K562 (cell line): Measurements from ENCODE around the gene SMC1A. TPM values are rescaled to one million over a fixed set of nuclear protein-coding genes. Genes with fewer than 3 reads are reported as not detected.
A peak's percentile ranks its signal among the peaks of the same experiment; 100 is the strongest.

Experiments used
- DDX20 ChIP-seq: fragments of 450-650 bp; IDR thresholded peaks from 2 replicates; pipeline ENCODE4 v1.6.1; 2016; ENCODE audit warnings: missing genetic modification characterization, low read depth, mild to moderate bottlenecking, missing compliant biosample characterization, moderate library complexity
- EP300 ChIP-seq: IDR thresholded peaks from 2 replicates; pipeline ENCODE4 v1.6.1; 2012; ENCODE audit warnings: low read length, improper control_type of control experiment
- ESRRA ChIP-seq: fragments of 450-650 bp; IDR thresholded peaks from 2 replicates; pipeline ENCODE4 v1.6.1; 2014; ENCODE audit warnings: low read depth, mild to moderate bottlenecking, moderate library complexity, borderline replicate concordance
- HDAC1 ChIP-seq, 2 experiments: fragments of 450-650 bp; IDR thresholded peaks; 2 replicates each; pipeline ENCODE4 v1.6.1; 2016 to 2017; ENCODE audit warnings: inconsistent platforms in 1 of 2, mild to moderate bottlenecking in 1 of 2, moderate library complexity in 1 of 2
- MAFK ChIP-seq: IDR thresholded peaks from 2 replicates; pipeline ENCODE4 v1.6.1; 2011; ENCODE audit warnings: low read length, improper control_type of control experiment
- NBN ChIP-seq: fragments of 450-650 bp; IDR thresholded peaks from 2 replicates; pipeline ENCODE4 v1.6.1; 2016; ENCODE audit warnings: low read depth, mild to moderate bottlenecking
- NR2C2 ChIP-seq, 2 experiments: fragments of 200-800 bp in 1 of 2; sonication (Bioruptor generic) in 1 of 2; sonication (generic) in 1 of 2; formaldehyde crosslinking in 1 of 2; IDR thresholded peaks; 2 replicates each; pipeline versions ENCODE4 v1.6.1 to v1.8.0; 2016 to 2022; ENCODE audit warnings: mild to moderate bottlenecking in 1 of 2, missing compliant biosample characterization in 1 of 2, missing genetic modification characterization in 1 of 2, missing genetic modification reagents in 1 of 2
- PCBP2 ChIP-seq: fragments of 200-400 bp; formaldehyde crosslinking; IDR thresholded peaks from 2 replicates; pipeline ENCODE4 v1.6.1; 2018; ENCODE audit warnings: low read length, low read depth, mild to moderate bottlenecking, moderate library complexity; ENCODE audit not compliant: poor library complexity, severe bottlenecking
- RBBP5 ChIP-seq: fragments of 200-600 bp; sonication (generic); IDR thresholded peaks from 2 replicates; pipeline ENCODE4 v1.6.1; 2012; ENCODE audit warnings: borderline replicate concordance, mild to moderate bottlenecking, low read length, control low read depth, inconsistent platforms; ENCODE audit not compliant: insufficient read depth, poor library complexity, severe bottlenecking
- U2AF2 ChIP-seq: fragments of 200-400 bp; formaldehyde crosslinking; optimal IDR thresholded peaks from 2 replicates; pipeline ENCODE3; 2017; ENCODE audit warnings: low read depth, mild to moderate bottlenecking, low read length
- YY1 ChIP-seq, 3 experiments: IDR thresholded peaks; 2 replicates each; pipeline ENCODE4 v1.6.1; 2011; ENCODE audit warnings: low read length in 2 of 3, mild to moderate bottlenecking in 2 of 3, moderate library complexity in 2 of 3, borderline replicate concordance in 1 of 3, control low read depth in 1 of 3, low read depth in 1 of 3; ENCODE audit not compliant: insufficient read depth in 3 of 3, insufficient replicate concordance in 2 of 3, control insufficient read depth in 1 of 3, insufficient read length in 1 of 3; ENCODE audit errors: extremely low read depth in 1 of 3
- ZNF224 ChIP-seq: sonication (generic); formaldehyde crosslinking; IDR thresholded peaks from 2 replicates; pipeline ENCODE4 v1.8.0; 2022; ENCODE audit warnings: mild to moderate bottlenecking, missing genetic modification reagents
- ZNF444 ChIP-seq: fragments of 250-450 bp; sonication (Bioruptor Pico); IDR thresholded peaks from 2 replicates; pipeline ENCODE4 v1.4.0; 2020; ENCODE audit warnings: mild to moderate bottlenecking, moderate library complexity
- ZNF699 ChIP-seq: fragments of 250-450 bp; sonication (Bioruptor Pico); IDR thresholded peaks from 2 replicates; pipeline ENCODE4 v1.8.0; 2021; ENCODE audit warnings: mild to moderate bottlenecking, moderate library complexity; ENCODE audit not compliant: insufficient replicate concordance
- polyA plus RNA-seq, 8 experiments: library from polyadenylated mRNA; depleted of rRNA in 4 of 8; stranded (reverse) in 5 of 8; unstranded in 3 of 8; fragments of >200 nt; fragmentation: Nextera tagmentation in 2 of 8; fragmentation: Illumina TruSeq in 1 of 8; extraction: Ambion mirVana in 2 of 8; extraction: Trizol in 1 of 8; gene quantifications; 2 replicates each; pipeline versions ENCODE4 v1.2.1 to v1.2.3, GENCODE V29; 2011 to 2014; ENCODE audit warnings: inconsistent platforms in 1 of 8, missing spikeins in 1 of 8
- total RNA-seq, 7 experiments: library from RNA; depleted of rRNA in 6 of 7; stranded (reverse); fragments of >200 nt in 6 of 7; fragmentation: Illumina TruSeq in 2 of 7; extraction: Trizol in 2 of 7; gene quantifications; 2 replicates each; pipeline versions ENCODE4 v1.2.1 to v1.2.3, GENCODE V29; 2011 to 2021; ENCODE audit warnings: low replicate concordance in 1 of 7
- TF ChIP-seq, protein P1 (sequence below): IDR thresholded peaks from 2 replicates; pipeline ENCODE4 v1.6.1; 2011; ENCODE audit warnings: borderline replicate concordance, low read depth, mild to moderate bottlenecking, moderate library complexity, low read length; ENCODE audit not compliant: insufficient read depth, poor library complexity, severe bottlenecking
- TF ChIP-seq, protein P2 (sequence below): fragments of 250-450 bp; sonication (Bioruptor Pico); IDR thresholded peaks from 2 replicates; pipeline ENCODE4 v1.4.0; 2020; ENCODE audit warnings: mild to moderate bottlenecking, moderate library complexity
- TF ChIP-seq, protein P3 (sequence below): fragments of 250-450 bp; sonication (Bioruptor Pico); IDR thresholded peaks from 2 replicates; pipeline ENCODE4 v1.4.0; 2020; ENCODE audit warnings: mild to moderate bottlenecking

The SMC1A gene
- total and polyA plus RNA-seq, 9 of the 15 experiments (the other 6 are each of a cell fraction or from before 2014, with no cell fraction given): 28.5 to 126 (median 71.2) TPM

DNA sequence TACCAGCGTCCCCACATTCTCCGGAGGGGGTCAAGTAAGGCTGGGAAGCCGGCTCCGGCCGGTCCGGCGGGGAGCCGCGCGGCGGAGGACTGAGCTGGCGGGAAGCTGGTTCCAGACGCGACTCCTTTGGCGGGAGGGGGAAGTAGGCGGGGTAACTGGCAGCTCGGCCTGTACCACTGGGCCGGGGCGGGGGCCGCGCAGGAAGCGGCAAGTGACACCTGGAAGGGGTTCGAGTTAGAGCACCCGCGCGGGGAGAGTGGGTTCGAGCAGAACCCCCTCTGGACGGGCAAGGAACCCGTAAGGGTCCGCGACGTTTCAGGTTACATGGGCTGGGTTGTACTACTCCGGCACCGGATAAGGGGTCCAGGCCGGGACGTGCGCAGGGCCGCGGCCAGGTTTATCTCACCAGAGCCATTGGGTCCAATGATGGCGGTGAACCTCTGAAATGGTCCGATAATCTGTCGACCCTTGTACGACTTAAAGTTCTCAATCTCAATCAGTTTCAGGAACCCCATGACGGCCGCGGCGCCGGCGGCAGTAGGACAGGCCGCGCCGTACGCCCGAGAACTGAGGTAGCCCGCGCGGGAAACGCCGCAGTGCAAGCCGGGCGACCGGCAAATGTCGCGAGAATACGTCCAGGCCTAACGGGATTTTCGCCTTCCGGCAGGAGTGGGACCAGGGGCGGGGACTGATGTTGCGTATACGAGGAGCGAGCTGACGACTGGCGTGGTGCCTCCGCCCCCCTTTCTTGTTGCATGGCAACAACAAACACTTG is at the start of gene SMC1A (continued):
- TF ChIP-seq YY1 (IDR thresholded peaks at IDR 0.05; ENCODE audit: borderline replicate concordance in 1 of 3, control insufficient read depth in 1 of 3, extremely low read depth in 1 of 3, insufficient read depth in 3 of 3, insufficient read length in 1 of 3, insufficient replicate concordance in 2 of 3, low read depth in 1 of 3, low read length in 2 of 3) (peak in 1 of 3 experiments; percentile 14), ZNF224 (no peak), U2AF2 (no peak), DDX20 (tag) (no peak), EP300 (no peak), ZNF699 (CRISPR knock-in tag) (no peak), PCBP2 (no peak), ZNF444 (CRISPR knock-in tag) (no peak), MAFK (no peak), HDAC1 (IDR thresholded peaks at IDR 0.05) (0 out of 4 replicates have a peak, but pooled peaks of 1 of the 2 experiments have one; percentile 1), RBBP5 (peak; percentile 64), ESRRA (0 out of 2 replicates have a peak, but pooled peaks have one; percentile 14), NBN (no peak), NR2C2 (CRISPR knock-in tag; IDR thresholded peaks at IDR 0.05) (no peak), NR2C2 (tag; IDR thresholded peaks at IDR 0.05) (peak; percentile 57; the same call in 1 of the 2 replicates)
- TF ChIP-seq, protein P1, sequence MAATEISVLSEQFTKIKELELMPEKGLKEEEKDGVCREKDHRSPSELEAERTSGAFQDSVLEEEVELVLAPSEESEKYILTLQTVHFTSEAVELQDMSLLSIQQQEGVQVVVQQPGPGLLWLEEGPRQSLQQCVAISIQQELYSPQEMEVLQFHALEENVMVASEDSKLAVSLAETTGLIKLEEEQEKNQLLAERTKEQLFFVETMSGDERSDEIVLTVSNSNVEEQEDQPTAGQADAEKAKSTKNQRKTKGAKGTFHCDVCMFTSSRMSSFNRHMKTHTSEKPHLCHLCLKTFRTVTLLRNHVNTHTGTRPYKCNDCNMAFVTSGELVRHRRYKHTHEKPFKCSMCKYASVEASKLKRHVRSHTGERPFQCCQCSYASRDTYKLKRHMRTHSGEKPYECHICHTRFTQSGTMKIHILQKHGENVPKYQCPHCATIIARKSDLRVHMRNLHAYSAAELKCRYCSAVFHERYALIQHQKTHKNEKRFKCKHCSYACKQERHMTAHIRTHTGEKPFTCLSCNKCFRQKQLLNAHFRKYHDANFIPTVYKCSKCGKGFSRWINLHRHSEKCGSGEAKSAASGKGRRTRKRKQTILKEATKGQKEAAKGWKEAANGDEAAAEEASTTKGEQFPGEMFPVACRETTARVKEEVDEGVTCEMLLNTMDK: no peak
- TF ChIP-seq, protein P2, sequence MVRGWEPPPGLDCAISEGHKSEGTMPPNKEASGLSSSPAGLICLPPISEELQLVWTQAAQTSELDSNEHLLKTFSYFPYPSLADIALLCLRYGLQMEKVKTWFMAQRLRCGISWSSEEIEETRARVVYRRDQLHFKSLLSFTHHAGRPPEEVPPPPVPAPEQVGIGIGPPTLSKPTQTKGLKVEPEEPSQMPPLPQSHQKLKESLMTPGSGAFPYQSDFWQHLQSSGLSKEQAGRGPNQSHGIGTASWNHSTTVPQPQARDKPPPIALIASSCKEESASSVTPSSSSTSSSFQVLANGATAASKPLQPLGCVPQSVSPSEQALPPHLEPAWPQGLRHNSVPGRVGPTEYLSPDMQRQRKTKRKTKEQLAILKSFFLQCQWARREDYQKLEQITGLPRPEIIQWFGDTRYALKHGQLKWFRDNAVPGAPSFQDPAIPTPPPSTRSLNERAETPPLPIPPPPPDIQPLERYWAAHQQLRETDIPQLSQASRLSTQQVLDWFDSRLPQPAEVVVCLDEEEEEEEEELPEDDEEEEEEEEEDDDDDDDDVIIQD: no peak
- TF ChIP-seq, protein P3, sequence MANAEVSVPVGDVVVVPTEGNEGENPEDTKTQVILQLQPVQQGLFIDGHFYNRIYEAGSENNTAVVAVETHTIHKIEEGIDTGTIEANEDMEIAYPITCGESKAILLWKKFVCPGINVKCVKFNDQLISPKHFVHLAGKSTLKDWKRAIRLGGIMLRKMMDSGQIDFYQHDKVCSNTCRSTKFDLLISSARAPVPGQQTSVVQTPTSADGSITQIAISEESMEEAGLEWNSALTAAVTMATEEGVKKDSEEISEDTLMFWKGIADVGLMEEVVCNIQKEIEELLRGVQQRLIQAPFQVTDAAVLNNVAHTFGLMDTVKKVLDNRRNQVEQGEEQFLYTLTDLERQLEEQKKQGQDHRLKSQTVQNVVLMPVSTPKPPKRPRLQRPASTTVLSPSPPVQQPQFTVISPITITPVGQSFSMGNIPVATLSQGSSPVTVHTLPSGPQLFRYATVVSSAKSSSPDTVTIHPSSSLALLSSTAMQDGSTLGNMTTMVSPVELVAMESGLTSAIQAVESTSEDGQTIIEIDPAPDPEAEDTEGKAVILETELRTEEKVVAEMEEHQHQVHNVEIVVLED: peak; percentile 10; the same call in 1 of the 2 replicates
